ENCODE results near the gene MGAT4D.

- TF ChIP-seq CTCF (conservative IDR thresholded peaks at IDR 0.05) (no peak), EZH2 (IDR thresholded peaks at IDR 0.05; ENCODE audit: low read depth) (no peak)
Observed at GRCh38 chr4:140426610-140427105, 71.4 kb downstream of the MGAT4D start.

All from PC-9 (cell line).